ENCODE results near the gene GADD45A. TPM values are rescaled to one million over a fixed set of nuclear protein-coding genes. Genes with fewer than 3 reads are reported as not detected.
A peak's percentile ranks its signal among the peaks of the same experiment; 100 is the strongest.

Gene GADD45A
- total and polyA plus RNA-seq, 12 donors = 5.3 to 26.9 (median 13.1) TPM

DNA sequence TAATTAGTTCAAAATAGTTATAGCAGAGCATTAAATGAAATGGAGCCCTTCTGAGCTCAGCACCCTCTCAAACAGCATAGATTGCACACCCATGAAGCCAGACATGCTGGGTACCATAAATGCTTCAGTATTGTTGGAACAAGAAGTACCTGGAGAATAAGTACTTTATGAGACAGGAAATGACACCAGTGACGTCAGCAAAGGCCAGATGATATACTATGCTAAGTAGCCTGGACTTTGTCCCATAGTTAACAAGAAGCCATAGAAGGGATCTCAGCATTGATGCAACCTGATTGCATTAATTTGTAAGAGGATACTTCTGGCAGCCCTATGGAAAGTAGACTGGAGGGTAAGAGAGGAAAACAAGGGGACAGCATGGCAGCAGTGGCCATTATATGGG lies 16.3 kb upstream of the GADD45A start:
- no peak overlapping the region for H3K4me3 ChIP-seq
- H3K27me3 ChIP-seq = no peaks in the 10 kb centered on the region
- H3K36me3 ChIP-seq (replicated peaks in 1 of 2) = no peaks in the 10 kb centered on the region
- H3K27ac ChIP-seq = no peak overlapping the region
- intact Hi-C loops (cut with DNase I) = no loop called here
- TF ChIP-seq, protein P1, sequence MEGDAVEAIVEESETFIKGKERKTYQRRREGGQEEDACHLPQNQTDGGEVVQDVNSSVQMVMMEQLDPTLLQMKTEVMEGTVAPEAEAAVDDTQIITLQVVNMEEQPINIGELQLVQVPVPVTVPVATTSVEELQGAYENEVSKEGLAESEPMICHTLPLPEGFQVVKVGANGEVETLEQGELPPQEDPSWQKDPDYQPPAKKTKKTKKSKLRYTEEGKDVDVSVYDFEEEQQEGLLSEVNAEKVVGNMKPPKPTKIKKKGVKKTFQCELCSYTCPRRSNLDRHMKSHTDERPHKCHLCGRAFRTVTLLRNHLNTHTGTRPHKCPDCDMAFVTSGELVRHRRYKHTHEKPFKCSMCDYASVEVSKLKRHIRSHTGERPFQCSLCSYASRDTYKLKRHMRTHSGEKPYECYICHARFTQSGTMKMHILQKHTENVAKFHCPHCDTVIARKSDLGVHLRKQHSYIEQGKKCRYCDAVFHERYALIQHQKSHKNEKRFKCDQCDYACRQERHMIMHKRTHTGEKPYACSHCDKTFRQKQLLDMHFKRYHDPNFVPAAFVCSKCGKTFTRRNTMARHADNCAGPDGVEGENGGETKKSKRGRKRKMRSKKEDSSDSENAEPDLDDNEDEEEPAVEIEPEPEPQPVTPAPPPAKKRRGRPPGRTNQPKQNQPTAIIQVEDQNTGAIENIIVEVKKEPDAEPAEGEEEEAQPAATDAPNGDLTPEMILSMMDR (IDR thresholded peaks at IDR 0.05) = no peak
- TF ChIP-seq POLR2A (IDR thresholded peaks at IDR 0.05) = no peak
- H3K9me3 ChIP-seq (replicated peaks in 1 of 3) = no peaks in the 10 kb centered on the region
- H3K4me1 ChIP-seq (replicated peaks in 1 of 2) = no peaks in the 10 kb centered on the region
- no peak for DNase-seq
- 31 to 44% (median 36%) methylated on average over 1 of the region's 1 CpG for WGBS, 4 donors

DNA sequence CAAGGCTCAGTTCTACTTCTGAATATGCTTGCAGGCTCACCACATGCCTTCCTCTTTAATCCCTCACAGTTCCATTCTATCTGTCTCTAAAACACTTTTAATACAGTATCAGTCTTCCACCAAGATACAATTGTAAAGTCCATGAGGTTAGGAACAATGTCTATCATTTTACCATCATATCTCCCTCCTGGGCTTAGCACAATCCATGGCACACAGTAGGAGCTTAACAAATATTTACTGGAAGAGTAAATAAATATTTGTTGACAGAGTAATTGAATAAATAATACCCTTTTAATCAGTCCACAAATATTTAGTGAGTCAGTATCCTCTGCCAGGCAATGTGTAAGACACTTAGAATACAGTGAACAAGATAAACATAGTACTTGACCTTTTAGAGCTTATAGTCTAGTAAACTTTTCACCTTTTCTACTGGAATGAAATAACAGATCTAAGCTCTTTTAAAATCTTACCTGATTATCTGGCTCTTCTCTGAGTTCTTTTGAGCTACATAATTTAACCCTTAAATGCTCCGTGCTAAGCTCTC lies 12.7 kb upstream of the GADD45A start:
- Histone ChIP-seq H3K9me3 (replicated peaks in 1 of 3) (no peaks in the 10 kb centered on the region), H3K36me3 (replicated peaks in 1 of 2) (no peaks in the 10 kb centered on the region), H3K4me1 (replicated peaks in 1 of 2) (peaks cover 0 to 9% of the 10 kb centered on the region in 2 donors), H3K27me3 (no peaks in the 10 kb centered on the region), H3K27ac (no peak overlapping the region), H3K4me3 (no peak overlapping the region)
- TF ChIP-seq, protein P1 (IDR thresholded peaks at IDR 0.05) = no peak
- no peak for TF ChIP-seq POLR2A (IDR thresholded peaks at IDR 0.05)
- 94 to 98% (median 97%) methylated on average over 1 of the region's 1 CpG for WGBS, 4 donors
- intact Hi-C loops (cut with DNase I) = no loop called here
- no peak for DNase-seq

DNA sequence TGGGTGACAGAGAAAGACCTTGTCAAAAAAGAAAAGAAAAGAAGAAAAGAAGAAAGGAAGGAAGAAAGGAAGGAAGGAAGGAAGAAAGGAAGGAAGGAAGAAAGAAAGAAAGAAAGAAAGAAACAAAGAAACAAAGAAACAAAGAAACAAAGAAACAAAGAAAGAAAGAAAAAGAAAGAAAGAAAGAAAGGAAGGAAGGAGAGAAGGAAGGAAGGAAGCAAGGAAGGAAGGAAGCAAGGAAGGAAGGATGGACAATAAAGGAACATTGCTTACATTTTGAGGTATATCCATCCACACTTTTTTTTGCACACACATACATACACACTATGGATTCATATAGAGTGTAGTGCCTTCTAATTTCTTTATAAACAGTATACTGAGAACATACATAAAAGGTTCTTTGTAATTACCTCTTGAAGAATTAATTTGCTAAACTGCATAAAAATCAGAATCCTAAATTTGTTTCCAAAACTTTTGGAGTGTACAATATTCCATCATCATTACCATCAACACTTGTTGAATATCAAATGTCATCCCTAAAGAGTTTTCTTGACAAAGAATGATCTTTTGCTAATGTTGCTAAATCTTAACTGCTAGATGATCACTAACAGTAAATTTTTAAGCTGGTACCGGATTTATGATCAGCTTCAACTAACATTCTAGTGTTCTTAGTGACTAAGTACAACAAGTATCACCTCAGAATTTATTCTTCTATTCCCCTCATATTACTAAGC lies 11.4 kb upstream of the GADD45A start:
- Histone ChIP-seq H3K27me3 (no peaks in the 10 kb centered on the region), H3K36me3 (replicated peaks in 1 of 2) (no peaks in the 10 kb centered on the region), H3K27ac (no peak overlapping the region), H3K4me3 (no peak overlapping the region), H3K4me1 (replicated peaks in 1 of 2) (peaks cover 0 to 9% of the 10 kb centered on the region in 2 donors), H3K9me3 (replicated peaks in 1 of 3) (no peaks in the 10 kb centered on the region)
- no peak for DNase-seq
- 89 to 100% (median 92%) methylated on average over 1 of the region's 1 CpG for WGBS, 4 donors
- intact Hi-C loops (cut with DNase I) = no loop called here
- TF ChIP-seq, protein P1 (IDR thresholded peaks at IDR 0.05) = no peak
- TF ChIP-seq POLR2A (IDR thresholded peaks at IDR 0.05) = no peak

DNA sequence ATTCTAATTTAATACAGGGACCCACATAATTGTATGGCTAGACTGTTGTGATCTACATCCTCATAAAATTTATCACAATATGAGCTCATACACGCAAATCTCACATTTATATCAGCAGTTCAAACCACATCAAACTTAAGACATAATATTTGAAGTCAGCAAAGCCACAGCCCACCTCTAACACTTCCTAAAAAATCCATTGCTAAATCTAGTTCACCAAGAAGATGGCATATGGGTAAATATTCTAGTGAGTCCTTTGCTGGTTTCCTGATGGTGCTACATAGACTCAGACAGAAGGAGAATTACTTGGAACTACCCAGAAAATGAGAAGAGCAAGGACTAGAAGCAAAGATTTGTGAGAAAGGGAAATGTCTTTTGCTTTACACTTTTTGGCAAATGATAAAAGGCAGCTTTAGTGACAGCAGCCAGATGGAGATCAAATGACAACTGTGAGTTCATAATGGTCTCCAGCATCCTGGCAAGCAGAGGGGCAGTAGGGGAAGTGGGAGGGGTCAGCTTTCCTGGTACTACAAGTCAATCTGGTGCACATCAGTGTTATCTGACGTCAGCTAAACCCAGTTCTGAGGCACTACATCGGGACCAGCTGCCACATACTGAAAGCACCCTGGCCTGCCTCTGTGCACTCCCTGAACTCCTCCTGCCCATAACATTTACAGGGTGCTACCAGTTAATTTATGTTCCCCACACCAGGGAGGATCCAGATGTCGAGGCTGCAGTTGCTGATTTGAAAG lies 10.6 kb upstream of the GADD45A start:
- intact Hi-C loops (cut with DNase I) = no loop called here
- Histone ChIP-seq H3K36me3 (replicated peaks in 1 of 2) (no peaks in the 10 kb centered on the region), H3K4me1 (replicated peaks in 1 of 2) (peaks cover 0 to 9% of the 10 kb centered on the region in 2 donors), H3K9me3 (replicated peaks in 1 of 3) (no peaks in the 10 kb centered on the region), H3K27me3 (no peaks in the 10 kb centered on the region), H3K27ac (peak overlapping the region in 2 of 5 donors; percentile 28 to 29), H3K4me3 (no peak overlapping the region)
- WGBS, 4 donors = 17 to 33% (median 23%) methylated on average over 2 to 4 of the region's 4 CpGs
- no peak for TF ChIP-seq POLR2A (IDR thresholded peaks at IDR 0.05)
- TF ChIP-seq, protein P1 (IDR thresholded peaks at IDR 0.05) = no peak
- DNase-seq = peak; percentile 29 to 76 (median 50)
